A375 (cell line): ENCODE data around the gene SRMS. TPM values are rescaled to one million over a fixed set of nuclear protein-coding genes. Genes with fewer than 3 reads are reported as not detected.

Experiments
- total RNA-seq: library from RNA; depleted of rRNA; stranded (reverse); fragments of >200 nt; shearing (Covaris generic); gene quantifications from 2 replicates; pipeline ENCODE4 v1.2.3, GENCODE V29; 2014; rRNA removed

Gene SRMS
- not detected in 2 replicates for total RNA-seq

GRCh38 chr20:63547725-63548480, at the start of gene SRMS:
Gene SRMS, minus strand, starts transcription at chr20:63547749. Its CDS starts 286 bp downstream, at chr20:63547463.

DNA sequence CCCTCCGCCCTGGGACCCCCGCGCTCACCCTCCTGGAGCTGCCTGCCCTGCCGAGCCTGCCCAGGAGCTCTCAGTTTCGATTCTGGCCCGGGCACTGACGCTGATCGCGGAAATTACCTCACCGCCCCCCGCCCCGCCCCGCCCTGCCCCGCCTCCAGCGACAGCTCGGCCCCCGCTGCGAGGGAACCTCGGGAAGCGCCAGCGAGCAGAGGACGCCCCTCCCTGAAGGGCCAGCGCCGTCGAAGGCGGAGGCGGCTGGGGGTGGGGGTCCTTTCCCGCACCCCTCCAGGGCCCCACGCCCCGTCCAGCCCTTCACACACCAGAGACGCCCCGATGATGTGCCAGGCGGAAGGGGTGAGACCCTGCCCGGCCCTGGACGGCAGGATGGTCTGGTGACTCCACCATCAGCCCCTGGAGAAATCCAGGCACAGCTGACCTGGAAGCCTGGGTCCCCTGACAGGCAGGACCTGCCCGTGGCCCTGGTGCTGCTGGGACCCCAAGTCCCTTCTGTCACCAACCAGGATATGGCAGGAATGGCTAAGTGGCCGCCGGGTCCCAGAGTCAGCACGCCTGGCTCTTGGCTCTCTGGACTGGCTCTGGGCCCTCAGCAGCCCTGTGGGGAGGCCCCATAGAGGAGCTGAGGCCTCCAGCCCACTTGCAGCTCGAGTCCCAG, 26.7 kb upstream of the SRMS start, which contains the start of gene HELZ2:
HELZ2 (minus strand) TSS at position 84 of the 673 bp plus-strand sequence. CDS start 1,854 bp downstream, outside the sequence.

GRCh38 chr20:63553933-63554290, 6.4 kb upstream of the SRMS start, which contains the start of gene FNDC11:
Gene FNDC11, plus strand, starts transcription at chr20:63554159. Its CDS starts 1,505 bp downstream, at chr20:63555664.

GRCh38 chr20:63536997-63537524, 10.5 kb downstream of the SRMS start, which contains the start of gene PTK6:
Gene PTK6, minus strand, starts transcription at chr20:63537376. Its CDS starts 62 bp downstream, at chr20:63537314.

DNA sequence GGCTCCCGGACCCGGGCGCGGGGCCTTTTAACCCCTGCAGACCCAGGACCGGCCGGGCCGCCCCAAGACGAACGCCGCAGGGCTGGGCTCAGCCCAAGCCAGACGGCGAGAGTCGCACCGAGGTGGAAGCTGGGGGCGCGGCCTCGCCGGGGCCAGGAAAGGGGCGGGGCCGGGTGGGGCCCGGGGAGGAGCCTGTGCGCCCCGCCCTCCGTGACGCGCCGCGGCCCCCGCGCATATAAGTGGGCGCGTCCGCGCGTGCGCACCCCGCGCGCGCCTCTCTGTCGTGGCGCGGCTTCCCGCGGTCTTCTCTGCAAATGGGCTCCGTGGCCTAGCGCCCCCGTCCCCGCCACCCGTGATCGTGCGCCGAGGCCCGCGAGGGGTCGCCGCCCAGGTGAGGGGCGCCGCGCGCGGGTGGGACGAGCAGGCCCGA, 27.0 kb downstream of the SRMS start, which contains the start of gene PPDPF:
PPDPF (plus strand) TSS at position 262 of the 430 bp plus-strand sequence. CDS start 544 bp downstream, outside the sequence.

DNA sequence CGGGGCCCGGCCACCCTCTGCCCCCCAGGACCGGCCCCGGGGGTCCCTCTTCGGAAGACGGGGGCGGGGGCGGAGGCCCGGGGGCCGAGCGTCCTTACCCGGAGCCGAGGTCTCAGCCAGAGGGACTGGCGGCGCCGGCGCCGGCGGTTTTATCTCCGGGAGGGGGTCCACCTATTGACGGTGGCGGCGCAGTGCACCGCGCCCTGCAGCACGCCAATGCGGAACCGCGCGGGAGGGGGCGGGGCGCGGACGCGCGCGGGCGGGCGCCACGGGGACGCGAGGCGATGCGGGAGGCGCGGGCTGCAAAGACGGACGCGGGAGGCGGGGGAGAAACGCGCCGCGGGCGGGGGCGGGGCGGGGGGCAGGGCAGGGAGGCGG, 48.6 kb downstream of the SRMS start, which contains the start of gene EEF1A2:
EEF1A2 (minus strand) TSS at position 124 of the 378 bp plus-strand sequence. CDS start 1,320 bp downstream, outside the sequence.

Other genes starting within 250 kb of the SRMS start
- not detected in 2 replicates for gene CHRNA4, start 186.4 kb downstream of the SRMS start, total RNA-seq
- gene KCNQ2, start 75.1 kb downstream of the SRMS start, total RNA-seq: 0.30 and 0.45 TPM in 2 replicates
- gene EEF1A2, start 48.7 kb downstream of the SRMS start, total RNA-seq: 49.6 and 63.1 TPM in 2 replicates
- 66.1 and 98.5 TPM in 2 replicates for gene PPDPF, start 27.0 kb downstream of the SRMS start, total RNA-seq
- gene PTK6, start 10.4 kb downstream of the SRMS start, total RNA-seq: 0.24 TPM in 1 of 2 replicates, not detected in the other
- 0.08 and 0.45 TPM in 2 replicates for gene FNDC11, start 6.4 kb upstream of the SRMS start, total RNA-seq
- 20.0 and 25.8 TPM in 2 replicates for gene HELZ2, start 26.5 kb upstream of the SRMS start, total RNA-seq
- 18.1 and 19.4 TPM in 2 replicates for gene GMEB2, start 79.4 kb upstream of the SRMS start, total RNA-seq
- gene STMN3, start 105.7 kb upstream of the SRMS start, total RNA-seq: 7.2 and 10.3 TPM in 2 replicates
- gene RTEL1, start 110.6 kb upstream of the SRMS start, total RNA-seq: 19.5 and 24.3 TPM in 2 replicates
- 2.7 and 7.2 TPM in 2 replicates for gene TNFRSF6B, start 148.9 kb upstream of the SRMS start, total RNA-seq
- 46.7 and 50.6 TPM in 2 replicates for gene ARFRP1, start 160.2 kb upstream of the SRMS start, total RNA-seq
- gene ZGPAT, start 160.3 kb upstream of the SRMS start, total RNA-seq: 38.3 and 52.1 TPM in 2 replicates
- 9.4 and 12.6 TPM in 2 replicates for gene LIME1, start 188.9 kb upstream of the SRMS start, total RNA-seq
- gene SLC2A4RG, start 192.0 kb upstream of the SRMS start, total RNA-seq: 38.4 and 48.2 TPM in 2 replicates